GM08714 (cell line): ENCODE results near the gene KRT222.

Experiments
- H3K4me3 ChIP-seq: fragments of 200-500 bp; sonication (Bioruptor generic); 2 replicates; pipeline ENCODE4 v1.5.1; 2014; ENCODE audit warnings: mild to moderate bottlenecking, low read length, inconsistent platforms
- ZNF274 ChIP-seq: IDR thresholded peaks from 2 replicates; pipeline ENCODE4 v1.6.1; 2012; ENCODE audit warnings: mild to moderate bottlenecking, low read depth, low read length

Gene KRT222

GRCh38 chr17:40679523-40679907 is 14.5 kb upstream of the KRT222 start:
- no peak for TF ChIP-seq ZNF274

GRCh38 chr17:40678902-40679522 is 14.0 kb upstream of the KRT222 start:
- no peak for TF ChIP-seq ZNF274
- no peak overlapping the region for H3K4me3 ChIP-seq

More at GRCh38 chr17:40679523-40679907, 14.5 kb upstream of the KRT222 start:
- no peak overlapping the region for H3K4me3 ChIP-seq

GRCh38 chr17:40675905-40676304 is 10.9 kb upstream of the KRT222 start:
- no peak for TF ChIP-seq ZNF274
- no peak overlapping the region for H3K4me3 ChIP-seq

- no peak for TF ChIP-seq ZNF274
- no peak overlapping the region for H3K4me3 ChIP-seq
Measured at GRCh38 chr17:40672654-40673053, 7.7 kb upstream of the KRT222 start.

GRCh38 chr17:40671282-40671681 is 6.3 kb upstream of the KRT222 start:
- H3K4me3 ChIP-seq = no peak overlapping the region
- no peak for TF ChIP-seq ZNF274

GRCh38 chr17:40666331-40666730 is 1.4 kb upstream of the KRT222 start:
- H3K4me3 ChIP-seq = no peak overlapping the region
- TF ChIP-seq ZNF274 = no peak

GRCh38 chr17:40663252-40663651 is 1.7 kb downstream of the KRT222 start:
- no peak overlapping the region for H3K4me3 ChIP-seq
- TF ChIP-seq ZNF274 = no peak

GRCh38 chr17:40659911-40660310 is 5.1 kb downstream of the KRT222 start:
- no peak for TF ChIP-seq ZNF274
- no peak overlapping the region for H3K4me3 ChIP-seq

GRCh38 chr17:40658396-40658795 is 6.6 kb downstream of the KRT222 start:
- TF ChIP-seq ZNF274 = no peak
- no peak overlapping the region for H3K4me3 ChIP-seq

- no peak for TF ChIP-seq ZNF274
Measured at GRCh38 chr17:40651939-40652338, 13.0 kb downstream of the KRT222 start.

GRCh38 chr17:40648384-40648968 is 16.5 kb downstream of the KRT222 start:
- peak overlapping the region; percentile 91 for H3K4me3 ChIP-seq
- TF ChIP-seq ZNF274 = no peak

More at GRCh38 chr17:40651939-40652338, 13.0 kb downstream of the KRT222 start:
- no peak overlapping the region for H3K4me3 ChIP-seq

GRCh38 chr17:40647624-40648383 is 17.2 kb downstream of the KRT222 start, which contains the start of gene SMARCE1:
SMARCE1 (minus strand) TSS chr17:40647818; CDS start chr17:40645802, 2,016 bp downstream.
- peak within 1 kb of the TSS; percentile 91 for H3K4me3 ChIP-seq
- TF ChIP-seq ZNF274 = no peak

GRCh38 chr17:40646791-40647623 is 18.0 kb downstream of the KRT222 start:
- peak overlapping the region; percentile 91 for H3K4me3 ChIP-seq
- TF ChIP-seq ZNF274 = no peak

- peak overlapping the region; percentile 91; the same call in 1 of the 2 replicates for H3K4me3 ChIP-seq
- no peak for TF ChIP-seq ZNF274
Measured at GRCh38 chr17:40645943-40646342, 19.0 kb downstream of the KRT222 start.
